ENCODE data around the gene SLC4A1AP.

DNA sequence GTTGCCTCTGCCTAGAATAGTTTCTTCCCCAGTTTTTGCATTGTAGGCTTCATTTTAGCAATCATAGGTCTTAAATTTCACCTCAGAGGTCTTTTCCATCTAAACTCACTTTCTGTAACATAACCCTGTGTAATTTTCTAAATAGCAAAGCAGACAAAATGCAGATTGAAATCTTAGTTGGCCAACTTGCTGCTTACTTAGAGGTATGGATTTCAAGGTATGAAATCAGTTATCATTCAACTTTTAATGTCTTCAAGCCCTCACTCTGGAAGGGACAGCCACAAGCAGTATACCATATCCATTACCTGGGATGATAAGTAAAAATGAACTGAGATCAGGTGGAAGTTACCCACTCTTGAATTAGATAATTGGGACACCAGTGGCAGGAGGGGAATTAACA, 38.7 kb upstream of the SLC4A1AP start:
- TF ChIP-seq, protein P1, sequence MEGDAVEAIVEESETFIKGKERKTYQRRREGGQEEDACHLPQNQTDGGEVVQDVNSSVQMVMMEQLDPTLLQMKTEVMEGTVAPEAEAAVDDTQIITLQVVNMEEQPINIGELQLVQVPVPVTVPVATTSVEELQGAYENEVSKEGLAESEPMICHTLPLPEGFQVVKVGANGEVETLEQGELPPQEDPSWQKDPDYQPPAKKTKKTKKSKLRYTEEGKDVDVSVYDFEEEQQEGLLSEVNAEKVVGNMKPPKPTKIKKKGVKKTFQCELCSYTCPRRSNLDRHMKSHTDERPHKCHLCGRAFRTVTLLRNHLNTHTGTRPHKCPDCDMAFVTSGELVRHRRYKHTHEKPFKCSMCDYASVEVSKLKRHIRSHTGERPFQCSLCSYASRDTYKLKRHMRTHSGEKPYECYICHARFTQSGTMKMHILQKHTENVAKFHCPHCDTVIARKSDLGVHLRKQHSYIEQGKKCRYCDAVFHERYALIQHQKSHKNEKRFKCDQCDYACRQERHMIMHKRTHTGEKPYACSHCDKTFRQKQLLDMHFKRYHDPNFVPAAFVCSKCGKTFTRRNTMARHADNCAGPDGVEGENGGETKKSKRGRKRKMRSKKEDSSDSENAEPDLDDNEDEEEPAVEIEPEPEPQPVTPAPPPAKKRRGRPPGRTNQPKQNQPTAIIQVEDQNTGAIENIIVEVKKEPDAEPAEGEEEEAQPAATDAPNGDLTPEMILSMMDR (IDR thresholded peaks at IDR 0.05; ENCODE audit: poor library complexity, severe bottlenecking) = no peak
- TF ChIP-seq RAD21 (conservative IDR thresholded peaks at IDR 0.05) (no peak), EP300 (conservative IDR thresholded peaks at IDR 0.05; ENCODE audit: poor library complexity, severe bottlenecking) (no peak), TAF1 (IDR thresholded peaks at IDR 0.05; ENCODE audit: low read depth) (no peak)

Measured in neural cell (in vitro differentiated cells).